ENCODE data around the gene JOSD2.

JOSD2 gene, protein sequence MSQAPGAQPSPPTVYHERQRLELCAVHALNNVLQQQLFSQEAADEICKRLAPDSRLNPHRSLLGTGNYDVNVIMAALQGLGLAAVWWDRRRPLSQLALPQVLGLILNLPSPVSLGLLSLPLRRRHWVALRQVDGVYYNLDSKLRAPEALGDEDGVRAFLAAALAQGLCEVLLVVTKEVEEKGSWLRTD

DNA sequence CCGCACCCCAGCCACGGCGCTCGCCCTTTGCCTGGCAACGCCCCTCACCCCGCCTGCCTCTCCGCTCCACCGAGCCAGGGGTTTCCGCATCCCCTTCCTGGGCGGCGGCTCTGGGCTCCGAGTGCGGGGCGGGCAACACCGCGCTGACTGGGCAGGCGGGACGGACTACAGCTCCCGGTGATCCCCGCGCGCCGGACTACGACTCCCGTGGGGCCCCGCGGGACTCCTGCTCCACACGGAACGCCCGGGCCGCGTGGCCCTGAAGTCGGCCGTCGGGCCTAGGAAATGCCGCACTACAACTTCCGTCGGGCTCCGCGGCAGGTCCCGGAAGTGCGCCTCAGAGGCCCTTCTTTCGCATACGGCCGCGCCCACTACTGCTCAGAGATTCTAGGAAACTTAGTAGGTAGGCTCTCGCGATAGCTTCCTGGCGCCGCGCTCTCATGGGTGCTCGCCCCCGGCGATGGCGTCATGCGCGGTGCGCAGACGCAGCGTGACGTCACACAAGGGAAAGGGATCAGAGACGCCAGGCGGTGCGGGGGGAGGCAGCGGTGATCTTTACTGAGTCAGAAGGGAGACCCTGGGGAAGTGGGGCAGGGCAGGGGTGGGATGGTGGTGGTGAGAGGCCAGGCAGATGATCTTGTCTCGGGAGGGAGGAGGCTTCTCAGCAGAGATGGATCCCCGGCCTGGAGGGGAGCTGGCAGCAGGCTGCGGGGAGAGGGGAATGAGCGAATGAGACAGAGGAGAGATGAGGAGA is at the start of gene JOSD2:
Gene JOSD2, minus strand, starts transcription at position 123 of the 754 bp plus-strand sequence. CDS start 760 bp downstream, outside the sequence.
- DNase-seq (ENCODE audit: low read depth), result peak; percentile 100

DNA sequence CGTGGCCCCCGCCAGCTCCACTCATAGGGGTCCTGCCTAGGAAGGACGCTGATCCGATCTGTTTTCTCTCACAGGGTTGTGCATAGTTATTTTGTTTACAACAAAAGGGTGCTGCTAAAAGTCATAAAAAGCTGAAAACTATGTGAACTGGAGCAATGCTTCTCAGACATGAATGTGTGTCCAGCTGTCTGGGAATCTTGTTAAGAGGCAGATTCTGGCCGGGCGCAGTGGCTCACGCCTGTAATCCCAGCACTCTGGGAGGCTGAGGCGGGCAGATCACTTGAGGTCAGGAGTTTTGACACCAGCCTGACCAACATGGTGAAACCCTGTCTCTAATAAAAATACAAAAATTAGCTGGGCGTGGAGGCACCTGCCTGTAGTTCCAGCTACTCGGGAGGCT is 48.6 kb upstream of the JOSD2 start:
- no peak for DNase-seq (ENCODE audit: low read depth)

DNA sequence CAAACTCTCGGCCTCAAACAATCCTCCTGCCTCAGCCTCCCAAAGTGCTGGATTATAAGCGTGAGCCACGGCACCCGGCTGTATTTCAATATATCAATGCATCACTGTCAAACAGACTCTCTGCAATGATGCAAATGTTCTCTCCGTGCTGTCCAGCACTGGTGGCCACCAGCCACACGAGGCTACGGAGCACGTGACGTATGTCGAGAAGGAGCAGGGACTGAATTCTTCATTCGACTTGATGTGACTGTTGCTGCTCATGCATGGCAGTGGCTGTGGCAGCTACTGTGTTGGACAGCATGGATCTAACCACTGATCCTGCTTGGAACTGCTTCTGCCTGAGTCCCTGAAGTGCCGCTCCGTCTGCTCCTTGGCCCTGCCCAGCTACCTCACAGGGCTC is 47.5 kb upstream of the JOSD2 start:
- no peak for DNase-seq (ENCODE audit: low read depth)

DNA sequence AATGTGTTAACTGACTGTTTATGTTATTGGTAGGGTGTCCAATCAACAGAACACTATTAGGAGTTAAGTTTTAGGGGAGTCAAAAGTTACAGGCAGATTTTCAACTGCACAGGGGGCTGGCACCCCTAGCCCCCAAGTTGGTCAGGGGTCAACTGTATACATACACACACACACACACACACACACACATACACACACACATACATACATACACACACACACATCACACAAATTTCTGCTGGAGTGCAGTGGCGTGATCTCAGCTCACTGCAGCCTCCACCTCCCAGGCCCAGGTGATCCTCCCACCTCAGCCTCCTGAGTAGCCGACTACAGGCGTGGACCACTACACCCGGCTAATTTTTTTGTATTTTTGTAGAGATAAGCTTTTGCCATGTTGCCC is 47.0 kb upstream of the JOSD2 start:
- DNase-seq (ENCODE audit: low read depth), result no peak

DNA sequence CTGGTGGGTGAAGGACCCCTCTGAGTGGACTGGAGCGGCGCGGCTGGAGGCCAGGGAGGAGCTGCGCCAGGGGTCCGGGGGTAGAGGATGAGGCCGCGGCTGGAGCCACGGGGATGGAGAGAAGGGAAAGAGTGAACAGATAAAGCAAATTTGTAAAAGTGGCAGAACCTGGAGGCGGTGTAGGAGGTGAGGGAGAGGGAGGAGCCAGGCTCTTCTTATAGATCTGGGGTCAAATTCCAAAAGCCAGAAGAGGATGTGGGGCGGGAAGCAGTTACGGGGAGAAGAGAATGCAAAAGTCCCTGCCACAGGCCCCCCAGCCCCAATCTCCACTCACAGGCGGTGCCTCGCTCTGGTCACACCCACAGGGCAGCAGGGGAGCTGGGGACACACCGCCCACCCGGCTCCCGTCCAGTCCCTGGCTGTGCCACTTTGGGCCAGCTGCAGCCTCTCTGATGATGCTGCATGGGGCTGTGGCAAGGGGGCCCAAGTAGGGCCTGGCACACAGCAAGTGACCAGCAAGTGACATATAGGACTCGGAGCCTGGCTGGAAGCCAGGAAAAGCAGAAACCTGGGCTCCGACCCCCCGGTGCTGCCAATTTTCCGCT is 46.1 kb upstream of the JOSD2 start:
- DNase-seq (ENCODE audit: low read depth), result no peak

DNA sequence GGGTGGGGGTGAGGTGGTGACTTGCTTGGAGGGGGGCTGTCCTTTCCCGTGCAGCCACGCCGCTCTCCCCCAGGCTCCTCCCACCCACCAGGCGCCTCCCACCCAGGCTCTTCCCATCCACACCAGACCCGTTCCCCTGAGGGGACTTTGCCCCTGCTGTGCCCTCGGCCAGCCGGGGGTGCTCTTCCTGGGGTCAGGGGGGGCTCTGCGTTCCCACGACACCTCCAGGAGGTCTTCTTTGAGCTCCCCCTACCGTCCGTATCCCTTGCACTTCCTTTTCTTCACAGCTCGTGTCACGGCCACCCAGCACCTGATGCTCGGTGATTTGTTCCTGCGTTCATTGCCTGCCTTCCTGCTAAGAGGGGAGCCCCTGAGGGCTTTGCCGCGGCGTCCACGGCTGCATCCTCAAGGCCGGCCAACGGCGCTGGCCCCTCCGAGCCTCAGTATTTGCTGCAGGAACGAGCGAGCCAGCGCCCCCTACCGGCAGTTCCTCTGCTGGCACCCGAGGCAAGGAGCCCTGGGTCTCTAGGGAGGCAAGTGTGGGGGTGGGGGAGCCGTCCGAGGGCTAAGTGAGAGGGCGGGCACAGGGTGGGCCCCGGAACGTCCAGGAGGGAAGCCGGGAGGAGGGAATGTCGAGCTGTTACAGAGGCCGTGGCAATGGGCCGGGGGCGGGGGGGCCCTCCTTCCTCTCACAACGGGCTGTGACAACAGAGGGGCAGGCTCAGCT is 45.5 kb upstream of the JOSD2 start:
- peak; percentile 82 for DNase-seq (ENCODE audit: low read depth)

DNA sequence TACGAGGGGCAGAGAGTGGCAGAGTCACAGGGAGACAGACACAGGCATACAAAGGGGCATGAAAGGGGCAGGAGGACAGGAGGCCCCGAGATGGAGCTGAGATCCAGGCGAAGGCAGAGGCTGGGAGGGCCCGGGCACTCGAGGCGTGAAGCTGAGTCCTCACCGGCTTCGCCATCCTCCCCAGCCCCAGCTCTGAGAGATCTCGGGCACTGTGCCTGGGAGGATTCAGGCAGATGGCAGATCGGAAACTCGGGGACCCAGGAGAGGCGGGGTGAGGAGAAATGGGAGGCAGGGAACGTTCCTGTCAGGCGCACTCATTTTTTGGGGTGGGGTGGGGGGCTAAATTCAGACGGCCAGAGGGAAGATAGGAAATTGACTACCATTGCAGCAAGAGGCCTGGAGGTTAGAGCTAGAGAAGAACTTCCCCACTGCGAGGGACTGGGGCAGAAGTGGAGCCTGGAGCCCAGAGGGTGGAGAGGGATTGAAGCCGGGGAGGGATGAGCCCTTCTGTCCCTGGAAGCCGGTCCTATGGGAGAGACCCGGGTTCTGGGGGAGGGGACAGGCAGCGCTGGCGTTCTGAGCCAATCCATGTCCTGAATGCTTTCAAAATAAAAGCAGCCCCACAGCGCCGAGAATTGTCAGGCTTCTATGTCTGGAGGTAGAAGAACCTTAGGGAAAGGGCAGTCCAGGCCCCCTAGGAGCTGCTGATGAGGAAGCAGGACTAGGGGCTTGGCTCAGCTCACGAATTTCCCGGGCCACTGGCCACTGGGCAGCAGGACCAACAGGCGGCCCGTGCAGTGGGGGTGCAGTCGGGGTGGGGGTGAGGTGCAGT is 44.7 kb upstream of the JOSD2 start:
- no peak for DNase-seq (ENCODE audit: low read depth)

DNA sequence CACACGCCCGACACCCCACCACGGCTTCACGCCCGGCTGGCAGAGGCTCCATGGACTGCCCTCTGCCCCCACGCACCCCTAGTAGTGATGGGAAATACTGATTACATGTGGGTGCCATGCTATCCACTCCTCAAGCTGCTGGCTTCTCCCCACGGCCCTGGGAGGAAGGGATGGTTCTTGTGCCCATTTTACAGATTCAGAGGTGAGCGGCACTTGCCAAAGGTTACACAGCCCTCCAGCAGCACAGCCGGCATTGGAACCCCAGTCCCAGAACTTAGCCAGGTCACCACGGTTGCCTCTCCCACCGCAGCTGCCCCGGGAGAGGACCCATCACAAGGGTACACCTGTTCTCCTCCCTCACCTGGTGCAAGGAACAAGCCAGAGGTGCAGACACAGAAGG is 44.0 kb upstream of the JOSD2 start:
- no peak for DNase-seq (ENCODE audit: low read depth)

DNA sequence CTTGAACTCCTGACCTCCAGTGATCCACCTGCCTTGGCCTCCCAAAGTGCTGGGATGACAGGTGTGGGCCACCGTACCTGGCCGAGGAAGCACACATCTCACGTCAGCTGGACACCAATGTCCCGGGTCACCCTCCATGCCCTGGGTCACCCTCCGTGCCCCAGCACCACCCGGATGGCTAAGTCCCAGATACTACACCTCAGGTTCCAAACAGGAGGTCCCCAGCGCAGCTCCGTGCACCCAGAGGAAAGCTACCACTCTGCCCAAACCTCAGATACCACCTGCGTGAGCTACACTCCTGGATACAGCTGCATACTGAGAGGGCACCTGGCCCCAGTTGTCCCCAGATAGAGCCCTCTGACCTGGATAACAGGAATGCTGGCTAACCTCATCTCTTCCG is 43.2 kb upstream of the JOSD2 start:
- DNase-seq (ENCODE audit: low read depth), result no peak

DNA sequence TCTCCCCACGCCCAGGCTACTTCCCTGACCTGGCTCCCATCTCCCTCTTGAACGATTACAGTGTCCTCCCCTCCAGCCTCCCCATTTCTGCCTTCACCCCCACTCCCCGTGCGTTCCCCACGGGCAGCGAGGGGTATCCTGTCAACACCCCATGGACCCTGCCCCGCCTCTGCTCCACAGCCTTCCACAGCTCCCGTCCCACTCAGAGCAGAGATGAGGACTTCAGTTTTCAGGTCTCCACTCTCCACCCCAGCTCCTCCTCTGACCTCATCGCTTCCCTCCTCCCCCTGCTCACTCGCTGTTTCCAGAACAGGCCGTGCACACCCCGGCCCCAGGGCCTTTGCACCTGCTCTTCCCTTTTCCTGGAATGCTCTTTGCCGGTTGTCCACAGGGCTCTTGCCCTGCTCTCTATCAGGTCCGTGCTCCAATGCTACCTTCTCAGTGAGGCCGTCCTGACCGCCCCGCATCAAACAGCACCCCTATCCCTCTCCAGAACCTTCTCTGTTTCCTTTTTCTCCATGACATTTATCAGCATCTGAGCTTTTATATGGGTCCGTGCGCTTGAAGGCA is 42.2 kb upstream of the JOSD2 start:
- no peak for DNase-seq (ENCODE audit: low read depth)

DNA sequence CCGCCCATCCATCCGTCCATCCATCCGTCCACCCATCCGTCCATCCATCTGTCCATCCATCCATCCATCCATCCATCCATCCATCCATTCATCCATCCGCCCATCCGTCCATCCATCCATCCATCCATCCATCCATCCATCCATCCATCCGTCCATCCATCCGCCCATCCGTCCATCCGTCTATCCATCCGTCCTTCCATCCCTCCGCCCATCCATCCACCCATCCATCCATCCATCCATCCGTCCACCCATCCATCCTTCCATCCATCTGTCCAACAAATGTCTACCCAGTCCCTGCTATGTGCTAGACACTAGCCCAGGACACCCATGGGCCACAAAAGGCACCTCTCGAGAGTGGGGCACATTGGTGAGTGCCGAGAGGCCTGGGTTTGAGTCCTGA is 41.5 kb upstream of the JOSD2 start:
- no peak for DNase-seq (ENCODE audit: low read depth)

DNA sequence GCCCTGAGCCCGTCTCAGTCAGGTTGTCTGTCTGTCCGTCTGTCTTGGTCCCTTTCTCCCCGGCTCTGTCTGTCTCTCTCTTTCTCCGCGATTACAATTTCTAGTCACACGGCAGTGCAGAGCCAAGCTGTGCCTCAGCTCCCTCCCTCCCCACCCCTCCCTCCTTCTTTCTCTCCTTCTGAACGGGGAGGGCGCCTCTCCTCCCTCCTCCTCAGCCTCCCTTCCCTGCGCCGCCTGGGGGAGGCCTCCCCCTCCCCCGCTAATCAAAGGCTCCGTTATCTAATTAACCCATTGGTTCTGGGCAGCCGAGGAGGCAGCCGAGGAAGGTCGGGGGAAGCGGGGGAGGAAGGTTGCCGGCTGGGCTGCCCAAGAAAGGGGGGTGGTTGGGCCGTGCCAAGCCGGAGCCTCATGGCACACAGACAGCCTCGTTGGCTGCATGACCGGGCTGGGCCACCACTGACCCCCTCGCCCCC is 40.8 kb upstream of the JOSD2 start:
- DNase-seq (ENCODE audit: low read depth), result no peak

DNA sequence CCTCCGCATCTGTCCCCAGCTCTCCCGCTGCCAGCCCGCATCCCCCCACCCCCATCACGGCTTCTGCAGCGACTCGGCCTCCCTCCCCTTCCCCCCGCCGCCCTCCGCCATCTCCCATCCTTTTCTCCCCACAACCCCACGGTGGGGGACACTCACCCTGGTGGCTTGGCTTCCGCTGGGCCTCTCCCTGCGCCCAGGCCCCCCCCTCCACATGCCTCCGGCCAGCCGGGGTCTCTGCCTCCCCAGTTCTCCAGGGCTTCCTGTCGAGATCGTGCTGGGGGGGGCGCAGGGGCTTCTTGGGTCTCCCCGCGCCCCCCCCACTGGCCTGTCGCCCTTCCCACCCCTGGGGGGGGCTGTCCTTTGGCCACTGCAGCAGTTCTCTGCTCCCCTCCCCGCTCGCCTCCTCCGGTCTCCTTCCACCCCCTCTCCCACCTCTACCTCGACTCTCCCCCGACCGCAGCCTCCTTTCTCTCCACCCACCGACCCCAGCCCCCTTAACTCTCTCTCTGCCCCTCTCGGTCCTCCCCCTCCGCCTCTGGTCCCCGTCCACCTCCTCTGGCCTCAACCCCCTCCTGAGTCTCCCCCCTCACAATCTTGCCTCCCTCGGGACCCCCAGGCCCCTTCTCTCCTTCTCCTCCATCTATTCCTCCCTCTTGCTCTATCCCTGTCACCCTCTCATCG is 40.2 kb upstream of the JOSD2 start:
- DNase-seq (ENCODE audit: low read depth), result no peak

DNA sequence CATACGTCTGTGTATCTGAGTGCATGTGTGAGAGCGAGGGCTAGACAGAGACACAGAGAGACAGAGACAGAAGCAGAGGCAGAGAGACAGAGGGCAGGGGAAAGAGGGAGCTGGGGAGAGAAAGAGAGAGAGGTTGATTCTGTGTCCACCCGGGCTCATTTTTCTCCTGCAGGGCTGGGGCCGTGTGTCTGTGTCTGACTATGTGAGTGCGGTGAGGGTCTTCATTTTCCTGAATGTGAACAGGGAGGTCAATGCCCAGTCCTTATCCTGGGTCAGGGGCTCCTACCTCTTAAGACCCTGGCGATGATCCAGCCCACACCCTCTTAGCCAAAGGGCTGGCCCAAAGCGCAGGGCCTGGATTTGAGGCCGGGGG is 39.6 kb upstream of the JOSD2 start:
- DNase-seq (ENCODE audit: low read depth), result no peak

DNA sequence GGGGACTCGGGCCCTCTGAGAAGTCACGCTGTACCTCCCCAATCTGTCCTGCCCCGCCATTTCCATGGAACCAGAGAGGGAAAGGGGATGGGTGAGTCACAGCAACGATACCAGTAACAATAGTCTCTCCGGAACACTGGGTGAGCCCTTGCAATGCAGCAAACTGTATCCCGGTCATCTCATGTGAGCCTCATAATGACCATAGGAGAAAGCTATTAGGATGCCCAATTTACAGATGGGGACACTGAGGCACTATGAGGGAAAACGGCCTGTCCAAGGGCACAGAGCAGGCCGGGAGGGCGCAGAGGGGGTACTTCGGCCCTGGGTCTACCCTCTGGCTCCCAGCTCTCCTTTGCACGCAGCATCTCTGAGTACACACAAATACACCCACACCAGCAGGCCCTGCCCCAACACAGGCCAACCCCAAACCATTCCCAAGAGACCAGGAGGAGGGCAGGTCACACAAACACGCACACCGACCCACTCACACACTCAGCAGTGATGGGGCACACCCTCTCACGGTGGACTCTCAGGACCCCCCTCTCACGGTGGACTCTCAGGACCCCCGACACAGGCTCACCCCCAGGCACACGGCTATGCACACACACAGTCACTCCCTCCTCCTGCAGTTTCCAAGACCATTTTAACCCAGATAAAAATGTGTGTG is 39.1 kb upstream of the JOSD2 start:
- DNase-seq (ENCODE audit: low read depth), result no peak

DNA sequence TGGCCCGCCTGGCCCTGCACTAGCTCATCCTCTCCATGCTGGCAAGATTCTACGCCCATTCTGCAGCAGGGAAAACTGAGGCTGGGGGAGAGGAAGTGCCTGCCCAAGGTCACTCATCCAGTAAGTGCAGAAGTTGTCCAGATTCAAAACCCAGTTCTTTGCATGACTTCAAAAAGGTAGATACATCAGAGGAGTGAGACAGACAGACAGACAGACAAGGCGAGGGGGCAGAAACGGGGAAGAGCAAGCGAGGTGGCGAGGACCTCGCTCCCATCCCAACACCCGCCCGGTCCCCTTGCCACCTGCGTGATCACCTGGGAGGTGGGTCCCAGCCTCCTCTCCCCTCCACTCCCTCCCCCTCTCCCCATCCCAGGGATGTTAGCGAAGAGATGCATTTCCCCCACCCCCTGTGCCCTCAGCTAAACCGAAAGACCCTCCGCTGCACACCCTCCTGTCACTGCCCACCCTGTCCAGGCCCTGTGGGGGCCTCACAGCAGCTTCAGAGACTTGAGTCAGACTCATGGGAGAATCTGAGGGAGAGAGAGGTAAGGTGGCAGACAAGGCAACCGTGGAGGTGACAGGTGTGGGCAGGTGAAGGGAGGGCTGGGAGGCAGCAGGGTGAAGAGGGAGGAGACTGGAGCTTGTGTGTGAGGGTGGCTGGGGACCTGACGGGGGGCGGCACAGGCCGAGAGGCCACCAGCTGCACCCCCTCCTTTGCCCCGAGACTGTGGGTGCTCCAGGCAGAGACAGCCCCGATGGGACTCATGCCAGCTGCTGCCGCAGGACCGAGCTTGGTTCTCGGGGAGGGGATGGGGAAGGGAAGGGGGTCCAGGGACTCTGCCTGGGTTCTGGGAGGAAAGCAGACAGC is 38.3 kb upstream of the JOSD2 start:
- DNase-seq (ENCODE audit: low read depth), result no peak

DNA sequence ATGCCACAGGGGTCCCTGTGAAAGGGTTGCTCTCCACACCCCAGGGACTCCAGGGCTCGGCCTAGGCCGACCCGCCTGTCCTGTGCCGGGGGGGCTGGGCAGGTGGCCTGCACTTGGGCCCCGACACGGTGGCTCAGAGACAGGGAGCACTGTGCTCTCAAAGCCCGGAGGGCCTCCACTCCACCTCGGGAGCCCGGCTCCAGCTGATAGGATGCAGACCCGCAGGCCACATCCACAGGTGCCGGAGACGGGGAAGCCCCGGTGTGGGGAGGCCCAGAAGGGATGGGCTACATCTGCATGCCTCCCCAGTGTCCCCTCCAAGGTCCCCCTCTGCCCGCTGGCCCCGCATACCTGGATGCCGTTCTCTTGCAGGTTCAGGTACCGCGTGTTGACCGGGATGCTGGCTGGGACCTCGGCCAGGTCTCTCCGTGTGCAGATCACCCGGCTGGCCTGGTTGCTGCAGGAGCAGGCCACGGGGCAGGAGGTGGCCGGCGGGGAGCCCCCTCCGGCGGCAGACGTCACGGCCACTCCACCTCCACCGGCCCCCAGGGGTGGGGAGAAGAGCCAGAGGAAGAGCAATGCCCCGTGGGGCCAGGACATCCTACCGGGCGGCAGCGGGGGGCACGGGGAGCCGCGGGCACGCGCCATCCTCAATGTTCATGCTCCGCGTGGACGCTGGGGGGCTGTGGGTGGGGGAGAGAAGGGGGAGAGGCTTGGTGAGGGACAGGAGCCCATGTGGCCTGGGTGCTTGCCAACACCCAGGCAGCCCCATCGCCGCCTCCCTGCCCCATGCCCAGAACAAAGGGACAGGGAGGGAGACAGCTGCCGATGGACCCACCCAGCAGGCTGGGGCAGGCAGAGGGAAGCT is 37.4 kb upstream of the JOSD2 start:
- no peak for DNase-seq (ENCODE audit: low read depth)

All from CMK (cell line).